Mesodermal cell (in vitro differentiated cells): Measurements from ENCODE around the gene SYNGAP1.

Experiments
- H3K27ac ChIP-seq: 2 replicates; pipeline ENCODE4 v1.7.0; 2013; ENCODE audit warnings: mild to moderate bottlenecking, low read depth, low read length, moderate library complexity; ENCODE audit not compliant: severe bottlenecking
- H3K36me3 ChIP-seq: 2 replicates; pipeline ENCODE4 v1.7.1; 2013; ENCODE audit warnings: mild to moderate bottlenecking, low read length, moderate library complexity; ENCODE audit not compliant: control insufficient read depth, insufficient read depth
- H3K4me1 ChIP-seq: one replicate; pipeline ENCODE4 v1.7.1; 2013; ENCODE audit warnings: mild to moderate bottlenecking, low read length; ENCODE audit not compliant: insufficient read depth, control insufficient read depth, poor library complexity, severe bottlenecking
- H3K4me3 ChIP-seq: 2 replicates; pipeline ENCODE4 v1.7.0; 2013; ENCODE audit warnings: low read length, control low read depth, mild to moderate bottlenecking; ENCODE audit not compliant: insufficient read depth, poor library complexity, severe bottlenecking; ENCODE audit errors: extremely low read depth
- H3K9me3 ChIP-seq: 2 replicates; pipeline ENCODE4 v1.7.1; 2013; ENCODE audit warnings: mild to moderate bottlenecking, low read length, moderate library complexity; ENCODE audit not compliant: control insufficient read depth
- WGBS, 2 experiments: methylation state at CpG; one replicate each; pipeline ENCODE4 v1.1.5; 2013; ENCODE audit warnings: missing lambda C conversion rate in 2 of 2; ENCODE audit not compliant: insufficient coverage in 2 of 2; 5-methylcytosine and 5-hydroxymethylcytosine counted together

SYNGAP1 gene

GRCh38 chr6:33405386-33405940, 14.4 kb upstream of the SYNGAP1 start:
- Histone ChIP-seq H3K4me3 (no peak overlapping the region), H3K4me1 (peaks cover 9% of the 10 kb centered on the region), H3K36me3 (peaks cover 83% of the 10 kb centered on the region), H3K27ac (no peak overlapping the region), H3K9me3 (no peaks in the 10 kb centered on the region)
- 96 to 98% methylated on average over 15 of the region's 15 CpGs for WGBS, 2 experiments

DNA sequence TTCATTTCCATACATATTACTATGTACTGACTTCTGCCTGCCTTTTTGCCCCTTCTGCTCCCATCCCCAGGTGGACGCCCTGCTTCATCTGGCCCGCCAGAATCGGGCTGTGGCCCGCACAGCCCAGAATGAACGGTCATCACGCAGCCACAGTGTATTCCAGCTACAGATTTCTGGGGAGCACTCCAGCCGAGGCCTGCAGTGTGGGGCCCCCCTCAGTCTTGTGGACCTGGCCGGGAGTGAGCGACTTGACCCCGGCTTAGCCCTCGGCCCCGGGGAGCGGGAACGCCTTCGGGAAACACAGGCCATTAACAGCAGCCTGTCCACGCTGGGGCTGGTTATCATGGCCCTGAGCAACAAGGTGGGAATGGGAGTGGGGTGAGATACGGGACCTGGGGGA, 13.7 kb upstream of the SYNGAP1 start:
- H3K27ac ChIP-seq, result no peak overlapping the region

GRCh38 chr6:33407132-33407718, 12.6 kb upstream of the SYNGAP1 start:
- 99 to 100% methylated on average over 3 to 4 of the region's 5 CpGs for WGBS, 2 experiments
- Histone ChIP-seq H3K4me1 (peaks cover 12% of the 10 kb centered on the region), H3K27ac (no peak overlapping the region), H3K4me3 (no peak overlapping the region), H3K9me3 (no peaks in the 10 kb centered on the region), H3K36me3 (peaks cover 67% of the 10 kb centered on the region)

More for the DNA sequence above, 13.7 kb upstream of the SYNGAP1 start:
- Histone ChIP-seq H3K9me3 (no peaks in the 10 kb centered on the region), H3K4me1 (peaks cover 9% of the 10 kb centered on the region), H3K4me3 (no peak overlapping the region), H3K36me3 (peaks cover 76% of the 10 kb centered on the region)
- WGBS, 2 experiments, result 96 to 98% methylated on average over 15 to 16 of the region's 17 CpGs

GRCh38 chr6:33410050-33410710, 9.7 kb upstream of the SYNGAP1 start:
- Histone ChIP-seq H3K4me3 (peak overlapping the region; percentile 81), H3K4me1 (peaks cover 14% of the 10 kb centered on the region), H3K27ac (peak overlapping the region; percentile 88), H3K9me3 (no peaks in the 10 kb centered on the region), H3K36me3 (peaks cover 68% of the 10 kb centered on the region)
- 0 to 1% methylated on average over 21 of the region's 65 CpGs for WGBS, 2 experiments

GRCh38 chr6:33410711-33411631, 8.9 kb upstream of the SYNGAP1 start, which contains the start of gene PHF1:
Gene PHF1, plus strand, starts transcription at chr6:33411014. Its CDS starts 1,250 bp downstream, at chr6:33412264.
- H3K4me1 ChIP-seq, result peaks cover 22% of the 10 kb centered on the region

DNA sequence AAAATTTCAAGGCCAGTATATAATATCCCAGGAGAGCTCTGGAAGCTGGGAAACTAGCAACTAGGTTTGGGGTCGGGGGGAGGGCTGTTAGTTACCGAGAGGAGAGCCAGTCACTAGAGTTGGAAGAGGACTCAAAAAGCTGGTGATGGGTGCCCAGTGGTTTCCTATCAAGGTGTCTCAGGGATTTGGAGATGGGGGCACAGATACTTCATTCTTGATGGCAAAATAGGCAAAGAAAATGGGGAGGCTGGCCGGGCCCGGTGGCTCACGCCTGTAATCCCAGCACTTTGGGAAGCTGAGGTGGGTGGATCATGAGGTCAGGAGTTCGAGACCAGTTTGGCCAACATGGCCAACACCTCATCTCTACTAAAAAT, 8.2 kb upstream of the SYNGAP1 start:
- H3K4me1 ChIP-seq, result peaks cover 29% of the 10 kb centered on the region
- no peaks in the 10 kb centered on the region for H3K9me3 ChIP-seq
- H3K27ac ChIP-seq, result peak overlapping the region; percentile 69
- H3K4me3 ChIP-seq, result peak overlapping the region; percentile 81
- 28 to 52% methylated on average over 3 to 5 of the region's 6 CpGs for WGBS, 2 experiments
- peaks cover 68% of the 10 kb centered on the region for H3K36me3 ChIP-seq

More at GRCh38 chr6:33410711-33411631, 8.9 kb upstream of the SYNGAP1 start, which contains the start of gene PHF1:
- H3K9me3 ChIP-seq, result no peaks in the 10 kb centered on the region
- H3K27ac ChIP-seq, result peak within 1 kb of the TSS; percentile 88
- H3K4me3 ChIP-seq, result peak within 1 kb of the TSS; percentile 81
- WGBS, 2 experiments, result 1% methylated on average over 40 to 46 of the region's 67 CpGs
- peaks cover 68% of the 10 kb centered on the region for H3K36me3 ChIP-seq

- H3K27ac ChIP-seq, result no peak overlapping the region
- peaks cover 65% of the 10 kb centered on the region for H3K36me3 ChIP-seq
- H3K9me3 ChIP-seq, result no peaks in the 10 kb centered on the region
- WGBS, 2 experiments, result 93 to 96% methylated on average over 3 to 4 of the region's 10 CpGs
- H3K4me1 ChIP-seq, result peaks cover 32% of the 10 kb centered on the region
- H3K4me3 ChIP-seq, result peak overlapping the region; percentile 81
These were observed 7.5 kb upstream of the SYNGAP1 start for GRCh38 chr6:33412140-33413009.

DNA sequence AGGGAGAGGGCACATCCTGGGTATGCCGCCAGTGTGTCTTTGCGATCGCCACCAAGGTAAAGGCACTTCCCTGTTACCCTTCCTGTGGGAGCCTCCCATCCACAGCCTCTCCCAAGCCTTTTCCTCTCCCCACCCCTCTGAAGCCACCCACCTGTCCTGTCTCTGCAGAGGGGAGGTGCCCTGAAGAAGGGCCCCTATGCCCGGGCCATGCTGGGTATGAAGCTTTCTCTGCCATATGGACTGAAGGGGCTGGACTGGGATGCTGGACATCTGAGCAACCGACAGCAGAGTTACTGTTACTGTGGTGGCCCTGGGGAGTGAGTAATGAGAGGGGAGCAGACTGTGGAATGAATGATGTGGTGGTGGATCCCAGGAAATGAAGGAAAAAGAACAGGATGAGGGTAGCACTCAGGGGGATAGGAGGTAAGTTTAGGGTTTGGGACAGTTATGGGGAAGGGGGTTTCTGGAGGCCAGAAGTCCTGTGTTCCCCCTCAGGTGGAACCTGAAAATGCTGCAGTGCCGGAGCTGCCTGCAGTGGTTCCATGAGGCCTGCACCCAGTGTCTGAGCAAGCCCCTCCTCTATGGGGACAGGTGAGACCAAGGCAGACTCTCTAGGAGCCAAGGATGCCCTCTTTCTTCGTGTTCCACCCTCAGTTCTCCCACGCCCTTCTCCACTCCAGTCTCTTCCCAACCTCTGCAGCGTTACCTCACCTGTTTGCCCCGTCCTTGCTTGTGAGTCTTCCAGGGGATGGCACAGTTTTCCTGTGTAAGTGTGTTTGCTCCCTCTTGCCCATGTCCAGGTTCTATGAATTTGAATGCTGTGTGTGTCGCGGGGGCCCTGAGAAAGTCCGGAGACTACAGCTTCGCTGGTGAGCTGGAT, 6.4 kb upstream of the SYNGAP1 start:
- Histone ChIP-seq H3K36me3 (peaks cover 57% of the 10 kb centered on the region), H3K4me3 (no peak overlapping the region), H3K9me3 (no peaks in the 10 kb centered on the region), H3K4me1 (peaks cover 32% of the 10 kb centered on the region), H3K27ac (no peak overlapping the region)
- 90 to 98% methylated on average over 9 to 10 of the region's 14 CpGs for WGBS, 2 experiments

GRCh38 chr6:33414592-33415271, 5.1 kb upstream of the SYNGAP1 start:
- Histone ChIP-seq H3K9me3 (no peaks in the 10 kb centered on the region), H3K4me1 (peaks cover 36% of the 10 kb centered on the region), H3K36me3 (peaks cover 51% of the 10 kb centered on the region), H3K27ac (no peak overlapping the region), H3K4me3 (no peak overlapping the region)
- 78 to 84% methylated on average over 4 to 8 of the region's 12 CpGs for WGBS, 2 experiments
